Activated CD4-positive, alpha-beta T cell treated with anti-CD3 and anti-CD28 coated beads, Interleukin-2, amount 50 U/mL, for 4 hours (primary cell): ENCODE data around the gene COASY.

ENCODE experiments used
- DNase-seq, 2 experiments: peaks; one replicate each; pipeline ENCODE4 v3.0.0-alpha.2; 2020

The COASY gene

GRCh38 chr17:42561897-42562387 lies at the start of gene COASY:
TSS of gene COASY (plus strand) at chr17:42562148. CDS start at chr17:42562623, 475 bp downstream.
- DNase-seq, result peak; percentile 90 to 91

- DNase-seq, result no peak
Observed at GRCh38 chr17:42512246-42512645, 49.7 kb upstream of the COASY start.

- no peak for DNase-seq
Observed at GRCh38 chr17:42512733-42513251, 49.2 kb upstream of the COASY start.

GRCh38 chr17:42513686-42514085 lies 48.3 kb upstream of the COASY start:
- no peak for DNase-seq

GRCh38 chr17:42514279-42514678 lies 47.7 kb upstream of the COASY start:
- no peak for DNase-seq

GRCh38 chr17:42514867-42515266 lies 47.1 kb upstream of the COASY start:
- no peak for DNase-seq

- DNase-seq, result peak; percentile 79 to 88
Observed at GRCh38 chr17:42517516-42517915, 44.4 kb upstream of the COASY start.

GRCh38 chr17:42518046-42518754 lies 43.7 kb upstream of the COASY start:
- no peak for DNase-seq

- no peak for DNase-seq
Observed at GRCh38 chr17:42518755-42519545, 43.0 kb upstream of the COASY start.

- no peak for DNase-seq
Observed at GRCh38 chr17:42519546-42520491, 42.1 kb upstream of the COASY start.

GRCh38 chr17:42520540-42520951 lies 41.4 kb upstream of the COASY start:
- DNase-seq, result no peak

- DNase-seq, result no peak
Observed at GRCh38 chr17:42521036-42521435, 40.9 kb upstream of the COASY start.

- DNase-seq, result no peak
Observed at GRCh38 chr17:42521666-42522262, 40.2 kb upstream of the COASY start.

- DNase-seq, result no peak
Observed at GRCh38 chr17:42522263-42522790, 39.6 kb upstream of the COASY start.

- no peak for DNase-seq
Observed at GRCh38 chr17:42522798-42523278, 39.1 kb upstream of the COASY start.

GRCh38 chr17:42525221-42525620 lies 36.7 kb upstream of the COASY start:
- DNase-seq, result no peak

GRCh38 chr17:42526031-42526444 lies 35.9 kb upstream of the COASY start:
- no peak for DNase-seq

- no peak for DNase-seq
Observed at GRCh38 chr17:42527932-42528331, 34.0 kb upstream of the COASY start.

GRCh38 chr17:42529061-42529460 lies 32.9 kb upstream of the COASY start:
- no peak for DNase-seq

- no peak for DNase-seq
Observed at GRCh38 chr17:42530952-42531454, 30.9 kb upstream of the COASY start.
